ENCODE measurements around the gene ERP29. TPM values are rescaled to one million over a fixed set of nuclear protein-coding genes. Genes with fewer than 3 reads are reported as not detected.

Gene ERP29
- total RNA-seq, 2 donors from 2014 or later, result 42.5 to 50.8 TPM

GRCh38 chr12:111976291-111976690 is 36.9 kb upstream of the ERP29 start:
- TF ChIP-seq, protein P1, sequence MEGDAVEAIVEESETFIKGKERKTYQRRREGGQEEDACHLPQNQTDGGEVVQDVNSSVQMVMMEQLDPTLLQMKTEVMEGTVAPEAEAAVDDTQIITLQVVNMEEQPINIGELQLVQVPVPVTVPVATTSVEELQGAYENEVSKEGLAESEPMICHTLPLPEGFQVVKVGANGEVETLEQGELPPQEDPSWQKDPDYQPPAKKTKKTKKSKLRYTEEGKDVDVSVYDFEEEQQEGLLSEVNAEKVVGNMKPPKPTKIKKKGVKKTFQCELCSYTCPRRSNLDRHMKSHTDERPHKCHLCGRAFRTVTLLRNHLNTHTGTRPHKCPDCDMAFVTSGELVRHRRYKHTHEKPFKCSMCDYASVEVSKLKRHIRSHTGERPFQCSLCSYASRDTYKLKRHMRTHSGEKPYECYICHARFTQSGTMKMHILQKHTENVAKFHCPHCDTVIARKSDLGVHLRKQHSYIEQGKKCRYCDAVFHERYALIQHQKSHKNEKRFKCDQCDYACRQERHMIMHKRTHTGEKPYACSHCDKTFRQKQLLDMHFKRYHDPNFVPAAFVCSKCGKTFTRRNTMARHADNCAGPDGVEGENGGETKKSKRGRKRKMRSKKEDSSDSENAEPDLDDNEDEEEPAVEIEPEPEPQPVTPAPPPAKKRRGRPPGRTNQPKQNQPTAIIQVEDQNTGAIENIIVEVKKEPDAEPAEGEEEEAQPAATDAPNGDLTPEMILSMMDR (IDR thresholded peaks at IDR 0.05), result no peak
- no peak for TF ChIP-seq POLR2A (IDR thresholded peaks at IDR 0.05)
- DNase-seq, result no peak
- no peaks in the 10 kb centered on the region for H3K27me3 ChIP-seq
- no peaks in the 10 kb centered on the region for H3K9me3 ChIP-seq
- no peaks in the 10 kb centered on the region for H3K4me1 ChIP-seq
- no peak overlapping the region for H3K27ac ChIP-seq
- no peak for ATAC-seq
- 92% methylated on average over 6 of the region's 6 CpGs for WGBS, 2 donors
- H3K4me3 ChIP-seq, result no peak overlapping the region
- no peaks in the 10 kb centered on the region for H3K36me3 ChIP-seq (replicated peaks in 1 of 2; ENCODE audit: insufficient read depth in 1 of 2, low read depth in 2 of 2)
- intact Hi-C loops (cut with DNase I), result no loop called here

DNA sequence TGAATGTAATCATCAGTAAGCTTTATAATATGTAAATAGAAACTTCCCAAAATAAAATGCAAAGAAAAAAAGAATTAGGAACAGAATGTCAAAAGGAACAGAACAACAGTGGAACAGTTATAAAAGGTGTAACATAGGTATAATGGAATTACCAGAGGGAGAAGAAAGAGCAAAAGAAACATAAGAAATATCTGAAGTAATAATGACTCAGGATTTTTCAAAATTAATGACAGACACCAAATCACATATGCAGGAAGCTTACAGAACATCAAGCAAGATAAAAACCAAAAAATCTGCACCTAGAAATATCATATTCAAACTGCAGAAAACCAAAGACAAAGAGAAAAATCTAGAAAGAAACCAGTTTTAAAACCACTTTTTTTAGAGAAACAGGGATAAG is 36.4 kb upstream of the ERP29 start:
- intact Hi-C loops (cut with DNase I), result no loop called here
- no peak for ATAC-seq

GRCh38 chr12:111978545-111978944 is 34.7 kb upstream of the ERP29 start:
- Histone ChIP-seq H3K4me1 (no peaks in the 10 kb centered on the region), H3K27me3 (no peaks in the 10 kb centered on the region), H3K27ac (no peak overlapping the region), H3K9me3 (no peaks in the 10 kb centered on the region), H3K4me3 (no peak overlapping the region), H3K36me3 (replicated peaks in 1 of 2; ENCODE audit: insufficient read depth in 1 of 2, low read depth in 2 of 2) (no peaks in the 10 kb centered on the region)
- DNase-seq, result no peak
- TF ChIP-seq, protein P1 (IDR thresholded peaks at IDR 0.05), result no peak
- no peak for TF ChIP-seq POLR2A (IDR thresholded peaks at IDR 0.05)
- no peak for ATAC-seq
- intact Hi-C loops (cut with DNase I), result no loop called here

More for the DNA sequence above, 36.4 kb upstream of the ERP29 start:
- Histone ChIP-seq H3K27ac (no peak overlapping the region), H3K4me1 (no peaks in the 10 kb centered on the region), H3K36me3 (replicated peaks in 1 of 2; ENCODE audit: insufficient read depth in 1 of 2, low read depth in 2 of 2) (no peaks in the 10 kb centered on the region), H3K9me3 (no peaks in the 10 kb centered on the region), H3K27me3 (no peaks in the 10 kb centered on the region), H3K4me3 (no peak overlapping the region)
- no peak for DNase-seq
- TF ChIP-seq POLR2A (IDR thresholded peaks at IDR 0.05), result no peak
- TF ChIP-seq, protein P1 (IDR thresholded peaks at IDR 0.05), result no peak

- no peaks in the 10 kb centered on the region for H3K36me3 ChIP-seq (replicated peaks in 1 of 2; ENCODE audit: insufficient read depth in 1 of 2, low read depth in 2 of 2)
- H3K4me3 ChIP-seq, result no peak overlapping the region
- ATAC-seq (no peak), DNase-seq (no peak)
- no peaks in the 10 kb centered on the region for H3K9me3 ChIP-seq
- WGBS, 2 donors, result 45 to 55% methylated on average over 5 of the region's 5 CpGs
- H3K4me1 ChIP-seq, result no peaks in the 10 kb centered on the region
- intact Hi-C loops (cut with DNase I), result no loop called here
- no peaks in the 10 kb centered on the region for H3K27me3 ChIP-seq
- TF ChIP-seq, protein P1 (IDR thresholded peaks at IDR 0.05), result no peak
- no peak overlapping the region for H3K27ac ChIP-seq
Observed at GRCh38 chr12:111980598-111980997, 32.6 kb upstream of the ERP29 start.

GRCh38 chr12:111981987-111982386 is 31.2 kb upstream of the ERP29 start:
- H3K27ac ChIP-seq, result no peak overlapping the region
- intact Hi-C loops (cut with DNase I), result no loop called here
- no peaks in the 10 kb centered on the region for H3K36me3 ChIP-seq (replicated peaks in 1 of 2; ENCODE audit: insufficient read depth in 1 of 2, low read depth in 2 of 2)
- DNase-seq (no peak), ATAC-seq (no peak)
- 78 to 94% methylated on average over 2 of the region's 2 CpGs for WGBS, 2 donors
- no peaks in the 10 kb centered on the region for H3K27me3 ChIP-seq
- TF ChIP-seq POLR2A (IDR thresholded peaks at IDR 0.05), result no peak
- TF ChIP-seq, protein P1 (IDR thresholded peaks at IDR 0.05), result no peak
- H3K4me1 ChIP-seq, result no peaks in the 10 kb centered on the region
- H3K9me3 ChIP-seq, result no peaks in the 10 kb centered on the region
- H3K4me3 ChIP-seq, result no peak overlapping the region
